GM12865 (cell line): ENCODE data around the gene C21orf58.

Source experiments
- DNase-seq: peaks from one replicate; pipeline ENCODE4 v3.0.0; 2010; ENCODE audit warnings: low read depth
- H3K4me3 ChIP-seq: 2 replicates; pipeline ENCODE4 v1.5.1; 2011; ENCODE audit warnings: mild to moderate bottlenecking, low read depth, low read length, control low read depth
- TF ChIP-seq, protein P1 (sequence below): IDR thresholded peaks from 2 replicates; pipeline ENCODE4 v1.5.1; 2011; ENCODE audit warnings: low read length, control low read depth, low read depth, inconsistent platforms; ENCODE audit not compliant: insufficient read depth; ENCODE audit errors: missing control alignments

Gene C21orf58

DNA sequence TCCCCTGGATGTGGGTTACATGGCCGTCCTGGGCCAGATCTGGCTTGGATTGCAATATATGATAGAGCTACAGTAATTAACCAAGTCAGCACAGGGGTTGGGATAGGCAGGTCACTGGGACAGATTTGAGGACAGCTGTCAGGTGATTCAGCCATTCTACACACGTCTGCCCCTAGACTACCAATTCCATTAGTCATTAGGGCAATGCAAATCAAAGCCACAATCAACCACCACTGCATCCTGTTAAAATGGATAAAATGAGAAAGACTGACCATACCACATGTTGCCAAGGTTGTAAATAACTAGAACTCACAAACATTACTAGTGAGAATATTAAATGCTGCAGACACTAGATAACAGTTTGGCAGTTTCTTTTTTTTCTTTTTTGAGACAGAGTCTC is 16.0 kb downstream of the C21orf58 start:
- no peak overlapping the region for H3K4me3 ChIP-seq
- TF ChIP-seq, protein P1, sequence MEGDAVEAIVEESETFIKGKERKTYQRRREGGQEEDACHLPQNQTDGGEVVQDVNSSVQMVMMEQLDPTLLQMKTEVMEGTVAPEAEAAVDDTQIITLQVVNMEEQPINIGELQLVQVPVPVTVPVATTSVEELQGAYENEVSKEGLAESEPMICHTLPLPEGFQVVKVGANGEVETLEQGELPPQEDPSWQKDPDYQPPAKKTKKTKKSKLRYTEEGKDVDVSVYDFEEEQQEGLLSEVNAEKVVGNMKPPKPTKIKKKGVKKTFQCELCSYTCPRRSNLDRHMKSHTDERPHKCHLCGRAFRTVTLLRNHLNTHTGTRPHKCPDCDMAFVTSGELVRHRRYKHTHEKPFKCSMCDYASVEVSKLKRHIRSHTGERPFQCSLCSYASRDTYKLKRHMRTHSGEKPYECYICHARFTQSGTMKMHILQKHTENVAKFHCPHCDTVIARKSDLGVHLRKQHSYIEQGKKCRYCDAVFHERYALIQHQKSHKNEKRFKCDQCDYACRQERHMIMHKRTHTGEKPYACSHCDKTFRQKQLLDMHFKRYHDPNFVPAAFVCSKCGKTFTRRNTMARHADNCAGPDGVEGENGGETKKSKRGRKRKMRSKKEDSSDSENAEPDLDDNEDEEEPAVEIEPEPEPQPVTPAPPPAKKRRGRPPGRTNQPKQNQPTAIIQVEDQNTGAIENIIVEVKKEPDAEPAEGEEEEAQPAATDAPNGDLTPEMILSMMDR, result no peak
- DNase-seq, result peak; percentile 33

DNA sequence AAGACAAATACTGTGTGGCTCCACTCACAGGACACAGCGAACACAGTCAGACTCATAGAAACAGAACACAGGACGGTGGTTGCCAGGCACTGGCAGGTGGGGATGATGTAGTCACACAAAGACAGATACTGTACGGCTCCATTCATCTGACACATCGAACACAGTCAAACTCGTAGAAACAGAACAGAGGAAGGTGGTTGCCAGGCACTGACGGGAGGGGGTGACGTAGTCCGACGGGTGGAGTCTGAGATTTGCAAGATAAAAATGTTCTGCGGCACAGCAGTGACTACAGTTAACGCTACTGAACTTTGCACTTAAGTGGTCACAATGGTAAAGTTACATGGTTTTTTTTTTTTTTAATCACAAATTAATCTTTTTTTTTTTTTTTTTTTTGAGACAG is 18.7 kb downstream of the C21orf58 start:
- H3K4me3 ChIP-seq, result no peak overlapping the region
- TF ChIP-seq, protein P1, result no peak
- no peak for DNase-seq

DNA sequence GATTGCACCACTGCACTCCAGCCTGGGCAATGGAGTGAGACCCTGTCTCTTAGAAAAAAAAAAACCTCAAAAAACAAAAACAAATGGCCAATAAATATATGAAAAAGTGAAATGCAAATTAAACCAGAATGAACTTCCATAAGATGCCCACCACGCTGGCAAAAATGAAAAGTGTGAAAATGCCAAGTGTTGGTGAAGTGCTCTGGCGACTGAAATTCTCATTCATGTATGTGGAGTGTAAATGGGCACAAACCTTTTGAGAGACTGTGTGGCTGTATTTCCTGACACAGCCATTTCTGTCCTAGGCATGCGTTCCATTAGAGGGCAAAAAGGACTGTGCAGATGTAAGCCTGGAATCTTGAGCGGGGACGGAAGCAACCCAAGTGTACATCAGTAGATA is 19.2 kb downstream of the C21orf58 start:
- H3K4me3 ChIP-seq, result no peak overlapping the region
- DNase-seq, result no peak
- TF ChIP-seq, protein P1, result no peak

DNA sequence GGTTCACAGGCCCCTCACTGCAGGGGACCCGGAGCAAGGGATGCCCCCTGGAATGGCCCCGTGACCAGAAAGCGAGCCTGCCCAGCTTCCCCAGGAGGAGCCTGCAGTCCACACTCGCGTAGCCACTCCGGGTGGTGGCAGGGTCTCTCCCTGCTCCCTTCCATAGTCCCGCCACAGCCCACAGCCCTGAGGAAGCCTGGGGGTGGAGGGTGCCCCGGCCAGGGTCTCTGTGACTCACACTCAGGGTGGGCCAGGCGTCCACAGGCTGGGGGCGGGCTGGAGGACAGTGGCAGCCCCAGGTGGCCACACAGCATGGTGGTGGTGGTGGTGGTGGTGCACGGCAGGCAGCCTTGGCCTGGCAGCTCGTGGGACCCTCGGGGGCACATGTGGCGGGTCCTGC is 21.9 kb downstream of the C21orf58 start:
- TF ChIP-seq, protein P1, result no peak
- no peak overlapping the region for H3K4me3 ChIP-seq
- no peak for DNase-seq

DNA sequence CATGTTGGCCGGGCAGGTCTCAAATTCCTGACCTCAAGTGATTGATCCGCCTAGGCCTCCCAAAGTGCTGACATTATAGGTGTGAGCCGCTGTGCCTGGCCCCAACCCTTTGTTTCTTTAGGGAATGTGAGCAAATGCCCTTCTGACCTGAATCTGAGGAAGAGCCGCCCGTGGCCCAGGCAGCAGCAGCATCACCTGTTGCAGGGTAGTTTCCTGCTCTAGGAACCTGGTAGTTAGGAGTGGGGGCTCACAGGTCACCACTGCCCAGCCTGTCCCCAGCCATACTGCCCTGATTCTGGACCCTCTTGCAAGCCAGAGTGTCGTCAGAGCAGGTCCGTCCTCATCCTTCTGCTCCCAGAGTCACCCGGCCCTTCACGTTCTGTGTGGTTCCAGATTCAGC is 24.5 kb downstream of the C21orf58 start:
- TF ChIP-seq, protein P1, result no peak
- no peak overlapping the region for H3K4me3 ChIP-seq
- no peak for DNase-seq

DNA sequence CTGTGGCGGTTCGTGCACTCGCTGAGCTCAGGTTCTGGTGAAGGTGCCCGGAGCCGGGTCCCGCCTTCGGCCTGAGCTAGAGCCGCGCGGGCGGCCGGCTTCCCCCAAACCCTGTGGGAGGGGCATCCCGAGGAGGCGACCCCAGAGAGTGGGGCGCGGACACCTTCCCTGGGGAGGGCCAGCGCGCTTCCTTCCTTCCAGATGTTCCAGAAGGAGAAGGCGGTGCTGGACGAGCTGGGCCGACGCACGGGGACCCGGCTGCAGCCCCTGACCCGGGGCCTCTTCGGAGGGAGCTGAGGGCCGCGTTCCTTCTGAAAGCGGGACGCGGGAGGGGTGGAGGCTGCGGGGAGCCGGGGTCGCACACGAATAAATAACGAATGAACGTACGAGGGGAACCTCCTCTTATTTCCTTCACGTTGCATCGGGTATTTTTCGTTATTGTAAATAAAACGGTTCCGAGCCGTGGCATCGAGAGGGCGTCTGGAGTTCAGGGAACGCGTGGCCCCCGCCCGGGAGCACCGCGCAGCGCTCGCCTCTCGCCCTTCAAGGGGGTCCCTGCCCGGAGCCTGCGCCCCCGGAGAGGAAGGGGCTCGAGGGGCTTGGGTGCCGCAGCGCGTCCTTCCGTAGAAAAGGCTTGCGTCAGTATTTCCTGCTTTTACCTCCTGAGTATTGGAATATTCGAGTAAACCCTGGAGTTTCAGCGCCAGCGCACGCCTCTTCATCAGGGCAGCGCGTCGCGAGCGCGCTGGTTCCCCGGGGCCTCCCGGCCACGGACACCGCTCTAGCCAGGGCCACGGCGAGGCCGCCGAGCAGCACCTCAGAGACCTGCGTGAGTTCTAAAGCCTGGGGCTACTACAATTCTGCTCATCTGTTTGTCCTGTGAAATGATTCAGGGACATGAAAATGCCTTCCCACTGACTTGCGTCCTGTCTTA is 26.1 kb downstream of the C21orf58 start:
- TF ChIP-seq, protein P1, result no peak

More for the DNA sequence above, 26.1 kb downstream of the C21orf58 start:
- H3K4me3 ChIP-seq, result no peak overlapping the region
- no peak for DNase-seq
